Lower leg skin (tissue), 3 donors: ENCODE results near the gene GOLIM4.

Experiments
- CTCF ChIP-seq, 3 donors: fragments of 450-650 bp; IDR thresholded peaks; one replicate each; pipeline ENCODE4 v1.5.1; 2016; ENCODE audit warnings: antibody characterized with exemption in 3 of 3, mild to moderate bottlenecking in 3 of 3, moderate library complexity in 2 of 3
- POLR2A ChIP-seq, 2 donors: fragments of 450-650 bp; IDR thresholded peaks; one replicate each; pipeline ENCODE4 v1.6.1; 2016 to 2017; ENCODE audit warnings: antibody characterized with exemption in 2 of 2, mild to moderate bottlenecking in 1 of 2, moderate library complexity in 1 of 2

- no peak for TF ChIP-seq CTCF (IDR thresholded peaks at IDR 0.05)
- no peak for TF ChIP-seq POLR2A (IDR thresholded peaks at IDR 0.05)
Observed at GRCh38 chr3:168116279-168116678, 20.6 kb upstream of the GOLIM4 start.
